Measurements from ENCODE around the gene FSCN2.

Gene FSCN2

GRCh38 chr17:81570964-81571363 is 42.8 kb downstream of the FSCN2 start:
- Mint-ChIP-seq H3K27ac (no peak overlapping the region), H3K27me3 (ENCODE audit: low read depth) (no peaks in the 10 kb centered on the region), H3K9me3 (no peaks in the 10 kb centered on the region), H3K36me3 (ENCODE audit: low read depth) (peaks cover 19% of the 10 kb centered on the region), H3K4me1 (ENCODE audit: low read depth) (no peaks in the 10 kb centered on the region), H3K4me3 (no peak overlapping the region)

GRCh38 chr17:81572563-81573168 is 44.5 kb downstream of the FSCN2 start:
- H3K4me1 Mint-ChIP-seq (ENCODE audit: low read depth): no peaks in the 10 kb centered on the region
- no peaks in the 10 kb centered on the region for H3K27me3 Mint-ChIP-seq (ENCODE audit: low read depth)
- no peak overlapping the region for H3K4me3 Mint-ChIP-seq
- H3K36me3 Mint-ChIP-seq (ENCODE audit: low read depth): peaks cover 22% of the 10 kb centered on the region
- H3K9me3 Mint-ChIP-seq: no peaks in the 10 kb centered on the region
- H3K27ac Mint-ChIP-seq: no peak overlapping the region

DNA sequence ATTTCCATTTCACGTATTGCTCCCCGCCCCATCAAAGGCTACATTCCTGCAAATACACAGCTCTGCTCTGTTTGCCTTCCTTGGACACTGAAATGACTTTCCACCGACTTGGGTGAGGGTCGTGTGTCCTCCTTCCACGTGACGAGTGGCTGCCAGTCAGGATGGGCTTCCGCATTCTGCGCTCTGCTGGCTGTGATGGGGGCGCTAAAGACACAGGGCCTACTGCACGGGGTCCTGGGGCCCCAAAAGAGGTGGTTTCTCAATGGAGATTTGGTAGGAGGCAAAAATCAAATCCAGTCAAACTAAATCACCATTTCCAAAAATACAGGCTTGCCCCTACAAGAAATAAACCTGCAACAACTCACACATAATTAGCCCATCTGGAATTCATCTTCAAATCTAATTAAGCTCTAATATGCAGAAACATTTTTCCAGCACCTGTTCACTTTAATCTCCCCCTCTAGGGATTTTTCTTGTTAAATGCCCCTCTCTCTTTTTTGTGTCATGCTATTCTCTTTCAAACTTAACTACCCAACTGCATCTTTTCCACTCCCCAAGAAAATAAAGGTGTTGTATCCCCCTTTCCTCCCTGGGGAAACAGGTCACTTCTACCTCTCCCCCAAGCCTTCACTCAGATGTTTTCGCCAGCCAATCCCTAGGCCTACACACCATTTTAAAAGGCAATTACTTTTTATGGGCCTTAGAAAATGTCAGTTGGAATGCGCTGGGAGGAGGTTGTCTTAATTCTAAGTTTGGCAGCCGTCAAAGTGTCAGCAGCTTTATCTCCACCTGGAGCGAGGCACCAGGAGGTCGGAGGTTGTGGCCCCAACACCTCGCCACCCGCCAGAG is 45.8 kb downstream of the FSCN2 start:
- Mint-ChIP-seq H3K27ac (no peak overlapping the region), H3K9me3 (no peaks in the 10 kb centered on the region), H3K4me3 (no peak overlapping the region), H3K27me3 (ENCODE audit: low read depth) (no peaks in the 10 kb centered on the region), H3K4me1 (ENCODE audit: low read depth) (no peaks in the 10 kb centered on the region), H3K36me3 (ENCODE audit: low read depth) (peaks cover 18% of the 10 kb centered on the region)

- Mint-ChIP-seq H3K36me3 (ENCODE audit: low read depth) (peaks cover 21% of the 10 kb centered on the region), H3K4me3 (no peak overlapping the region), H3K27ac (no peak overlapping the region), H3K27me3 (ENCODE audit: low read depth) (no peaks in the 10 kb centered on the region), H3K9me3 (no peaks in the 10 kb centered on the region), H3K4me1 (ENCODE audit: low read depth) (peaks cover 3% of the 10 kb centered on the region)
These were observed 46.4 kb downstream of the FSCN2 start for GRCh38 chr17:81574643-81574956.

GRCh38 chr17:81575836-81576235 is 47.7 kb downstream of the FSCN2 start:
- Mint-ChIP-seq H3K4me3 (no peak overlapping the region), H3K27ac (no peak overlapping the region), H3K4me1 (ENCODE audit: low read depth) (peaks cover 5% of the 10 kb centered on the region), H3K36me3 (ENCODE audit: low read depth) (peaks cover 26% of the 10 kb centered on the region), H3K9me3 (no peaks in the 10 kb centered on the region), H3K27me3 (ENCODE audit: low read depth) (no peaks in the 10 kb centered on the region)

GRCh38 chr17:81576621-81577277 is 48.6 kb downstream of the FSCN2 start:
- no peaks in the 10 kb centered on the region for H3K27me3 Mint-ChIP-seq (ENCODE audit: low read depth)
- no peak overlapping the region for H3K27ac Mint-ChIP-seq
- peaks cover 26% of the 10 kb centered on the region for H3K36me3 Mint-ChIP-seq (ENCODE audit: low read depth)
- H3K4me3 Mint-ChIP-seq: no peak overlapping the region
- H3K4me1 Mint-ChIP-seq (ENCODE audit: low read depth): peaks cover 5% of the 10 kb centered on the region
- no peaks in the 10 kb centered on the region for H3K9me3 Mint-ChIP-seq

DNA sequence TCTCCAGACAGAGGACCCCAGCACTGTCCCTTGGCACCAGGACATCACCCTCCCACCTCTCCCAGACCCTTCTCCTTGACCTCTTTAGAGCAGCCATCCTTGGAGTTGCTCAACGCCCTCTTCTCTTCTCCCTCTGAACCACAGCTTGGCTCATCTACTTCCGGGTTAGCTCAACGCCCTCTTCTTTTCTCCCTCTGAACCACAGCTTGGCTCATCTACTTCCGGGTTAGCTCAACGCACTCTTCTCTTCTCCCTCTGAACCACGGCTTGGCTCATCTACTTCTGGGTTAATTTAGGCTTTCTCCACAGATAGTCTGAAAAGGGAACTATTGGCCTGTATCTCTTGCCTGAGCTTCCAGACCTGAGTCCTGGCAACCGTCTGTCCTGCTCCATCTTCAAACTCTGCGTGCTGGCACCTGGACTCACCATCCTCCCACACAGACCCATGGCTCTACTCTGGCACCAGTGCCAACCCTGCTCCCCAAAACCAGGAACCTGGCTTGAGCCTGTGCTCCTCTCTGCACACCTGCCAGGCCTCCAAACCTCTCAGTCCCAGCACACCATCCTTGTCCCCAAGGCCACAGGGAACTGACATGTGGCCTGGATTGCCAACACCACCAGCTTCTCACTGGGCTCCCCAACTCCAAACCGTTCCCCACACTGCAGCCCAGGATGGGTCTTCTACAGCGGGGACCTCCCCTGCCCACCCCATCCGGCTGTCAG is 49.3 kb downstream of the FSCN2 start:
- H3K4me3 Mint-ChIP-seq: no peak overlapping the region
- H3K9me3 Mint-ChIP-seq: no peaks in the 10 kb centered on the region
- peaks cover 5% of the 10 kb centered on the region for H3K4me1 Mint-ChIP-seq (ENCODE audit: low read depth)
- no peak overlapping the region for H3K27ac Mint-ChIP-seq
- H3K36me3 Mint-ChIP-seq (ENCODE audit: low read depth): peaks cover 27% of the 10 kb centered on the region
- H3K27me3 Mint-ChIP-seq (ENCODE audit: low read depth): no peaks in the 10 kb centered on the region

- H3K27ac Mint-ChIP-seq: no peak overlapping the region
These were observed 49.9 kb downstream of the FSCN2 start for GRCh38 chr17:81578038-81578441.

DNA sequence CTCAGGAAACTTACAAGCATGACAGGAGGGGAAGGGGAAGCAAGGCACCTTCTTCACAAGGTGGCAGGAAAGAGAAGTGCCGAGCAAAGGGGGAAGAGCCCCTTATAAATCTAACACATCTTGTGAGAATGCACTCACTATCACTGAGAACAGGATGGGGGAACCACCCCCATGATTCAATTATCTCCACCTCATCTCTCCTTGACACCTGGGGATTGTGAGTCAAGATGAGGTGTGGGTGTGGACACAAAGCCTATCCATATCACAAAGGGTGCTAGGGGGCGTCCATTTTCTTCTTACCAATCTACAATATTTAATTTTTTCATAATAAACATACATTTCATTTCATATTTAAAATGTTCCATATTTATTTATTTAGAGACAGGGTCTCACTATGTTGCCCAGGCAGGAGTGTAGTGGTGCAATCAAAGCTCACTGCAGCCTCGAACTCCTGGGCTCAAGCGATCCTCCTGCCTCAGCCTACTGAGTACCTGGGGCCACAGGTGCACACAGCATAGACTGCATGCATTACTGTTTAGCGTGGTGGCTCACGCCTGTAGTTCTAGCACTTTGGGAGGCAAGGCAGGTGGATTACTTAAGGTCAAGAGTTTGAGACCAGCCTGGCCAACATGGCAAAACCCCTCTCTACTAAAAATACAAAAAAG is 50.5 kb downstream of the FSCN2 start:
- no peak overlapping the region for H3K27ac Mint-ChIP-seq

More at GRCh38 chr17:81578038-81578441, 49.9 kb downstream of the FSCN2 start:
- H3K4me3 Mint-ChIP-seq: no peak overlapping the region
- H3K36me3 Mint-ChIP-seq (ENCODE audit: low read depth): peaks cover 27% of the 10 kb centered on the region
- no peaks in the 10 kb centered on the region for H3K27me3 Mint-ChIP-seq (ENCODE audit: low read depth)
- H3K4me1 Mint-ChIP-seq (ENCODE audit: low read depth): peaks cover 5% of the 10 kb centered on the region
- no peaks in the 10 kb centered on the region for H3K9me3 Mint-ChIP-seq

DNA sequence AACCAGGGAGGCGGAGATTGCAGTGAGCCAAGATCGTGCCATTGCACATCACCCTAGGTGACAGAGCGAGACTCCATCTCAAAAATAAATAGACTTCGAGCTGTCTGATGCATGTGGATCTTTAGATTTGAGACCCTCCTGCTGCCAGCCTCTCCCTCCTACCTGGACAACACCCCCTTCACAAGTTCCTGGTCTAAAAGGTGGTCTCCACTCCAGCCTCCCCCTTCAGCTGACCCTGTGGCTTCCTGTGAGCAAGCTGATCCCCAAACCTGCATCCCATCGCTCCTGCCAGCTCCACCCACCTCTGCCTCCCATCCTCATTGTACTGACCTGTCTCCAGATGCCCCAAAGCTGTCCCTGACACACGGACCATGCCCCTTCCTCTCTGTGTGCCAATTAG is 51.1 kb downstream of the FSCN2 start:
- no peaks in the 10 kb centered on the region for H3K9me3 Mint-ChIP-seq
- H3K36me3 Mint-ChIP-seq (ENCODE audit: low read depth): peaks cover 29% of the 10 kb centered on the region
- no peaks in the 10 kb centered on the region for H3K27me3 Mint-ChIP-seq (ENCODE audit: low read depth)
- no peak overlapping the region for H3K4me3 Mint-ChIP-seq
- H3K27ac Mint-ChIP-seq: peak overlapping the region; percentile 39
- H3K4me1 Mint-ChIP-seq (ENCODE audit: low read depth): peaks cover 5% of the 10 kb centered on the region

More for the DNA sequence above, 50.5 kb downstream of the FSCN2 start:
- peaks cover 28% of the 10 kb centered on the region for H3K36me3 Mint-ChIP-seq (ENCODE audit: low read depth)
- no peak overlapping the region for H3K4me3 Mint-ChIP-seq
- no peaks in the 10 kb centered on the region for H3K9me3 Mint-ChIP-seq
- peaks cover 5% of the 10 kb centered on the region for H3K4me1 Mint-ChIP-seq (ENCODE audit: low read depth)
- H3K27me3 Mint-ChIP-seq (ENCODE audit: low read depth): no peaks in the 10 kb centered on the region

DNA sequence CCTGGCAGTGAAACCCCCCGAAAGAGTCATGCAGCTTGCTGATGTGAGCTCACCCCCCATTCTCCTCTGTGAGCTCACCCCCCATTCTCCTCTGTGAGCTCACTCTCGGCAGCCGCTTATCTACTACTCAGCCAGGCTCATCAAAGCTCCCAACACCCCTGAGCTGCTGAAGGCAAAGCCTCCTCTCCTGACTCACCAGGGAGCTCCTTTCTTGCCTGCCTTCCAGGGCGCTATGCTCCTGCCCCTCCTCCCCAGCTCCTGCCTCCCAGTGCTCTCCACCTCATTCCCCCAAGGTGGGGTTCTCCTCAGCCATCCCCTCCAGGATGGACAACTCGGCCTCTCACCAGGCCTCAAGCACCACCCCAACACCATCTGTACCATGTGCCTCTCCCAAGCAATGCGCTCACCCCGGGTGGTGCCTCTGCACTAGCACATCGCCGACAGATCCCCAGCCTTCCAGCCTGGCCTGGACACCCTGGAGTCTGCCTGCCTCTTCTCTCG is 51.7 kb downstream of the FSCN2 start:
- Mint-ChIP-seq H3K27me3 (ENCODE audit: low read depth) (no peaks in the 10 kb centered on the region), H3K36me3 (ENCODE audit: low read depth) (peaks cover 29% of the 10 kb centered on the region), H3K27ac (peak overlapping the region; percentile 41), H3K9me3 (no peaks in the 10 kb centered on the region), H3K4me1 (ENCODE audit: low read depth) (peaks cover 5% of the 10 kb centered on the region), H3K4me3 (no peak overlapping the region)

DNA sequence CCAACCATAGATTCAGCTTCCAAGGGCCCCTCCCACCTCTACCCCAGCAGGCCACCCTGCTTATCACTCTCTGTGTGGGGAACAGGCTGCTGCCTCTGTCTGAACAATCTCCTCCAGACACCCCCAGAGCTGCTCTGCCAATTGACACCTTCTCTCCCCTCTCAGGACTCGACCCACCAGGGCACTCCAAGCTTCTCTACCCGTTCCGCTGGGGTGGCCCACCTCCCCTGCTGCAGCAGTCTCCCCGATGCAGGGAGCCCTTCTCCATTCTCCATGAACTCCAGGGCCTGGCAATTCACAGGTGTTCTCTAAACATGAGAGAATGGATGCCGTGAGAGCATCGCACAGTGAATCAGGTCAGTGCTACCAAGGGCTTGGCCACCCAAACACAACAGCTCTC is 52.3 kb downstream of the FSCN2 start:
- Mint-ChIP-seq H3K27ac (peak overlapping the region; percentile 41), H3K4me1 (ENCODE audit: low read depth) (peaks cover 5% of the 10 kb centered on the region), H3K9me3 (no peaks in the 10 kb centered on the region), H3K4me3 (no peak overlapping the region), H3K27me3 (ENCODE audit: low read depth) (no peaks in the 10 kb centered on the region), H3K36me3 (ENCODE audit: low read depth) (peaks cover 33% of the 10 kb centered on the region)

GRCh38 chr17:81581758-81582157 is 53.6 kb downstream of the FSCN2 start:
- H3K27me3 Mint-ChIP-seq (ENCODE audit: low read depth): no peaks in the 10 kb centered on the region
- H3K27ac Mint-ChIP-seq: no peak overlapping the region
- no peak overlapping the region for H3K4me3 Mint-ChIP-seq
- H3K4me1 Mint-ChIP-seq (ENCODE audit: low read depth): peaks cover 5% of the 10 kb centered on the region
- peaks cover 34% of the 10 kb centered on the region for H3K36me3 Mint-ChIP-seq (ENCODE audit: low read depth)
- no peaks in the 10 kb centered on the region for H3K9me3 Mint-ChIP-seq

- Mint-ChIP-seq H3K27me3 (ENCODE audit: low read depth) (no peaks in the 10 kb centered on the region), H3K36me3 (ENCODE audit: low read depth) (peaks cover 35% of the 10 kb centered on the region), H3K27ac (no peak overlapping the region), H3K4me1 (ENCODE audit: low read depth) (peaks cover 5% of the 10 kb centered on the region), H3K4me3 (no peak overlapping the region), H3K9me3 (no peaks in the 10 kb centered on the region)
These were observed 54.2 kb downstream of the FSCN2 start for GRCh38 chr17:81582341-81582740.

Measured in T-helper 1 cell treated with Interleukin-12 subunit alpha and Interleukin-12 subunit beta and Interleukin-4 antibody, amounts not matched to agents 30 μg/mL and 1 μg/mL, for 36 hours (primary cell).